Osteocyte (in vitro differentiated cells): Measurements from ENCODE around the gene SIX3. TPM values are rescaled to one million over a fixed set of nuclear protein-coding genes. Genes with fewer than 3 reads are reported as not detected.
A peak's percentile ranks its signal among the peaks of the same experiment; 100 is the strongest.

ENCODE experiments used
- DNase-seq: peaks from one replicate; pipeline ENCODE4 v3.0.0; 2021; ENCODE audit warnings: mixed read lengths; ENCODE audit not compliant: unreplicated experiment; ENCODE audit errors: extremely low spot score
- H3K27ac Mint-ChIP-seq: one replicate; pipeline ENCODE4 v1.8.0; 2021; ENCODE audit warnings: mild to moderate bottlenecking, mixed read lengths; ENCODE audit not compliant: unreplicated experiment
- H3K27me3 Mint-ChIP-seq: one replicate; pipeline ENCODE4 v1.8.0; 2021; ENCODE audit warnings: mixed read lengths; ENCODE audit not compliant: unreplicated experiment
- H3K36me3 Mint-ChIP-seq: one replicate; pipeline ENCODE4 v1.8.0; 2021; ENCODE audit warnings: mixed read lengths; ENCODE audit not compliant: unreplicated experiment
- H3K4me1 Mint-ChIP-seq: one replicate; pipeline ENCODE4 v1.8.0; 2021; ENCODE audit warnings: mixed read lengths; ENCODE audit not compliant: unreplicated experiment
- H3K4me3 Mint-ChIP-seq: one replicate; pipeline ENCODE4 v1.8.0; 2021; ENCODE audit warnings: mild to moderate bottlenecking, moderate library complexity, mixed read lengths; ENCODE audit not compliant: unreplicated experiment
- H3K9me3 Mint-ChIP-seq: one replicate; pipeline ENCODE4 v1.8.0; 2021; ENCODE audit warnings: mixed read lengths; ENCODE audit not compliant: unreplicated experiment
- CTCF ChIP-seq: fragments of 200-600 bp; sonication (generic); IDR thresholded peaks from 2 replicates; pipeline ENCODE4 v1.5.0; 2021; ENCODE audit warnings: antibody characterized with exemption, mild to moderate bottlenecking, moderate library complexity
- long read RNA-seq: library from polyadenylated mRNA; unstranded; transcript quantifications from one replicate; pipeline ENCODE4 v2.0.0, GENCODE V29; 2021
- total RNA-seq: library from RNA; stranded (reverse); gene quantifications from 2 replicates; pipeline ENCODE4 v1.2.1, GENCODE V29; 2021

Gene SIX3
- total RNA-seq: not detected in 2 replicates
- long read RNA-seq: 0 reads

GRCh38 chr2:44941551-44942234, at the start of gene SIX3:
SIX3 (plus strand) TSS chr2:44941702; CDS start chr2:44942105, 403 bp downstream.
- Mint-ChIP-seq H3K9me3 (no peaks in the 10 kb centered on the region), H3K36me3 (peaks cover 2% of the 10 kb centered on the region), H3K4me1 (peaks cover 44% of the 10 kb centered on the region), H3K4me3 (peak within 1 kb of the TSS; percentile 78), H3K27ac (no peak within 1 kb of the TSS), H3K27me3 (peaks cover 84% of the 10 kb centered on the region)
- no peak for TF ChIP-seq CTCF
- DNase-seq: no peak

- H3K9me3 Mint-ChIP-seq: no peaks in the 10 kb centered on the region
- peaks cover 1% of the 10 kb centered on the region for H3K4me1 Mint-ChIP-seq
- H3K27me3 Mint-ChIP-seq: peaks cover 49% of the 10 kb centered on the region
- no peak for TF ChIP-seq CTCF
- DNase-seq: no peak
- H3K4me3 Mint-ChIP-seq: no peak overlapping the region
- H3K27ac Mint-ChIP-seq: no peak overlapping the region
- H3K36me3 Mint-ChIP-seq: no peaks in the 10 kb centered on the region
These were observed 47.4 kb upstream of the SIX3 start for GRCh38 chr2:44894058-44894457.

- no peak for TF ChIP-seq CTCF
- Mint-ChIP-seq H3K36me3 (no peaks in the 10 kb centered on the region), H3K27ac (no peak overlapping the region), H3K4me3 (no peak overlapping the region), H3K27me3 (peaks cover 58% of the 10 kb centered on the region), H3K9me3 (no peaks in the 10 kb centered on the region), H3K4me1 (peaks cover 1% of the 10 kb centered on the region)
- no peak for DNase-seq
These were observed 46.4 kb upstream of the SIX3 start for GRCh38 chr2:44895061-44895460.

GRCh38 chr2:44897406-44897805, 44.1 kb upstream of the SIX3 start:
- Mint-ChIP-seq H3K27ac (no peak overlapping the region), H3K27me3 (peaks cover 65% of the 10 kb centered on the region), H3K9me3 (no peaks in the 10 kb centered on the region), H3K36me3 (no peaks in the 10 kb centered on the region), H3K4me1 (peaks cover 1% of the 10 kb centered on the region), H3K4me3 (no peak overlapping the region)
- DNase-seq: no peak
- TF ChIP-seq CTCF: no peak

GRCh38 chr2:44902217-44903137, 39.0 kb upstream of the SIX3 start:
- no peak for TF ChIP-seq CTCF

More at GRCh38 chr2:44902217-44903137, 39.0 kb upstream of the SIX3 start:
- H3K4me1 Mint-ChIP-seq: no peaks in the 10 kb centered on the region
- H3K4me3 Mint-ChIP-seq: no peak overlapping the region
- no peaks in the 10 kb centered on the region for H3K36me3 Mint-ChIP-seq
- no peak overlapping the region for H3K27ac Mint-ChIP-seq
- peaks cover 74% of the 10 kb centered on the region for H3K27me3 Mint-ChIP-seq
- no peaks in the 10 kb centered on the region for H3K9me3 Mint-ChIP-seq
- DNase-seq: no peak
